ENCODE data around the gene SLC23A2. TPM values are rescaled to one million over a fixed set of nuclear protein-coding genes. Genes with fewer than 3 reads are reported as not detected.

SLC23A2 gene
- total RNA-seq, 1 donor, result 14.2 TPM

- TF ChIP-seq CTCF (IDR thresholded peaks at IDR 0.05; ENCODE audit: insufficient read depth, low read depth, low read length), result no peak
- DNase-seq (ENCODE audit: low read depth), result no peak
These were observed 165.8 kb downstream of the SLC23A2 start for GRCh38 chr20:4835244-4836177.

GRCh38 chr20:4833074-4833728 lies 168.1 kb downstream of the SLC23A2 start:
- DNase-seq (ENCODE audit: low read depth), result no peak
- H3K4me3 ChIP-seq (ENCODE audit: low read depth, low read length), result no peak overlapping the region
- no peak for TF ChIP-seq CTCF (IDR thresholded peaks at IDR 0.05; ENCODE audit: insufficient read depth, low read depth, low read length)

More at GRCh38 chr20:4835244-4836177, 165.8 kb downstream of the SLC23A2 start:
- H3K4me3 ChIP-seq (ENCODE audit: low read depth, low read length), result no peak overlapping the region

- no peak overlapping the region for H3K4me3 ChIP-seq (ENCODE audit: low read depth, low read length)
- no peak for DNase-seq (ENCODE audit: low read depth)
- no peak for TF ChIP-seq CTCF (IDR thresholded peaks at IDR 0.05; ENCODE audit: insufficient read depth, low read depth, low read length)
These were observed 168.8 kb downstream of the SLC23A2 start for GRCh38 chr20:4832469-4832868.

- H3K4me3 ChIP-seq (ENCODE audit: low read depth, low read length), result no peak overlapping the region
- DNase-seq (ENCODE audit: low read depth), result no peak
- TF ChIP-seq CTCF (IDR thresholded peaks at IDR 0.05; ENCODE audit: insufficient read depth, low read depth, low read length), result no peak
These were observed 170.6 kb downstream of the SLC23A2 start for GRCh38 chr20:4830696-4831095.

DNA sequence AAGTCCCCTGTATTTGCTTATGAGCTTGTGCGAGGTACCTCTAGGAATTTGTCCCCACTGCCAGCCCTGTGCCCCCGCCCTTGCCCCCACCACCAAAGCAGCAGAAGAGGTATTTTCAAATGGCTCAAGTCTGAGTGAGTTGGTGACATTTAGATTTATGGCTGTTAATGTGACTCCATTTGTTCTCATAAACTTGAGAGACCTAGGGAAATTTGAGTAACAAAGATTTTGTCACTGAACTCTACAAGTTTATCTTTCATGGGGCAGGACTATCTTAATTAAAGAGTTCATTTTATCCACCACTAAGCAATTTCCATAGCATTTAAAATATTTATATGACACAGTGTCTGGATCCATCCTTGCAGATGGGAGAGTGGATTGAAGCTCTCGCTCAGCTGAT lies 171.1 kb downstream of the SLC23A2 start:
- no peak overlapping the region for H3K4me3 ChIP-seq (ENCODE audit: low read depth, low read length)
- no peak for TF ChIP-seq CTCF (IDR thresholded peaks at IDR 0.05; ENCODE audit: insufficient read depth, low read depth, low read length)
- no peak for DNase-seq (ENCODE audit: low read depth)

DNA sequence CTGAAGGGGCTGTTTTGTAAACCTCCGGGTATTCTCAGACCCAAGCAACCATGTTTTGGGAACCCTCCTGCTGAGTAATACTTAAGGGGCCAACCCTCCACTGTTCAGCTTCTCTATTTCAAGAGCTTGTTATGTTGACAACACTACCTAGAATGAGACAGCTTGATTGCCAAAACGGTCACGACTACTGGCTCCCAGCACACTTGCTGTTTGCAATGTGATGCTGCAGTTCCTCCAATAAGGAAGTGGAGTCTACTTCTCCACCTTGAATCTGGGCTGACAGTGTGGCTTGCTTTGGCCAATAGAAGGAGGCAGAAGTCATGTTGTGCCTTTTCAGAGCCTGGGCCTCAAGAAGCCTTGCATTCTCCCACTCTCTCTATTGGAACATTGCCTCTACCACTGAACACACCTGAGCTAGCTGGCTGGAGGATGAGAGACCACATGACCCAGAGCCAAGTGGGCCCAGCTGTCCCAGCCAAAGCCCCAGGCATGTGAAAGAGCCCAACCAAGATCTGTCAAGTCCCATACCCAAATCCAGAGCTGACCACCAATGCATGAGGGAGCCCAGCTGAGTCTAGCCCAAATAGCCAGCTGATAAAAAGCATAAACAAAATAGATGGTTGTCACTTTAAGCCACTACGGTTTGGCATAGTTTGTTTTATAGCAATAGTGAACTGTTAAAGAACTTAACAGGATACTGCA lies 171.6 kb downstream of the SLC23A2 start:
- DNase-seq (ENCODE audit: low read depth), result no peak
- TF ChIP-seq CTCF (IDR thresholded peaks at IDR 0.05; ENCODE audit: insufficient read depth, low read depth, low read length), result no peak
- no peak overlapping the region for H3K4me3 ChIP-seq (ENCODE audit: low read depth, low read length)

Data from fibroblast of villous mesenchyme (primary cell).